T-cell (primary cell): ENCODE data around the gene SESN2. TPM values are rescaled to one million over a fixed set of nuclear protein-coding genes. Genes with fewer than 3 reads are reported as not detected.

Experiments used
- ATAC-seq, 4 experiments: fragments of 200-7000 bp in 3 of 4; fragments of 150-1000 bp in 1 of 4; cut with Tn5 transposase; replicated peaks in 1 of 4; 1 replicate in 3 of 4; 2 replicates in 1 of 4; pipeline ENCODE4 v1.10.0; 2021; ENCODE audit warnings: moderate library complexity in 3 of 4, mild to moderate bottlenecking in 2 of 4, moderate number of reproducible peaks in 1 of 4
- CTCF ChIA-PET, 2 donors: fragments of 300-600 bp; sonication (Branson Sonifier 250); formaldehyde crosslinking; loops; one replicate each; lab custom pipeline; 2022; ENCODE audit warnings: antibody characterized with exemption in 2 of 2; lab: Charles Lee
- POLR2A ChIA-PET, 2 donors: fragments of 300-600 bp; sonication (Branson Sonifier 250); formaldehyde crosslinking; loops; one replicate each; lab custom pipeline; 2022; ENCODE audit warnings: antibody characterized with exemption in 2 of 2; lab: Charles Lee
- DNase-seq, 35 experiments: peaks; one replicate each; pipeline versions ENCODE4 v3.0.0 to v3.0.0-alpha.2; 2013 to 2023
- H3K27ac ChIP-seq: one replicate; pipeline ENCODE4 v1.5.1; 2013; ENCODE audit warnings: low read length
- H3K27me3 ChIP-seq, 2 experiments: replicated peaks in 1 of 2; 1 replicate in 1 of 2; 2 replicates in 1 of 2; pipeline versions ENCODE4 v1.6.1 to v1.7.0; 2013; ENCODE audit warnings: low read length in 1 of 2, mixed read lengths in 1 of 2; ENCODE audit not compliant: control insufficient read depth in 2 of 2, insufficient read depth in 2 of 2; ENCODE audit errors: extremely low read depth in 1 of 2
- H3K36me3 ChIP-seq, 2 donors: 1 replicate in 1 of 2; 2 replicates in 1 of 2; pipeline versions ENCODE4 v1.6.1 to v1.7.0; 2013; ENCODE audit warnings: low read length in 1 of 2; ENCODE audit not compliant: control insufficient read depth in 2 of 2, insufficient read depth in 1 of 2; ENCODE audit errors: extremely low read depth in 1 of 2
- H3K4me1 ChIP-seq, 2 experiments: 1 replicate in 1 of 2; 2 replicates in 1 of 2; pipeline versions ENCODE4 v1.6.1 to v1.7.0; 2013; ENCODE audit warnings: low read length in 2 of 2, mixed read lengths in 1 of 2; ENCODE audit not compliant: insufficient read depth in 2 of 2, control insufficient read depth in 1 of 2; ENCODE audit errors: extremely low read depth in 1 of 2
- H3K4me3 ChIP-seq, 2 donors: 1 replicate in 1 of 2; 2 replicates in 1 of 2; pipeline versions ENCODE4 v1.5.1 to v1.7.0; 2013; ENCODE audit warnings: mild to moderate bottlenecking in 2 of 2, low read length in 1 of 2, moderate library complexity in 1 of 2; ENCODE audit not compliant: control insufficient read depth in 1 of 2; ENCODE audit errors: extremely low read depth in 1 of 2
- H3K9me3 ChIP-seq: 2 replicates; pipeline ENCODE4 v1.7.0; 2013
- H3K27ac Mint-ChIP-seq, 2 donors: one replicate each; pipeline ENCODE4 v1.8.0; 2020 to 2021; ENCODE audit warnings: mild to moderate bottlenecking in 2 of 2, mixed read lengths in 2 of 2
- H3K27me3 Mint-ChIP-seq, 2 donors: one replicate each; pipeline ENCODE4 v1.8.0; 2021 to 2022; ENCODE audit warnings: mixed read lengths in 2 of 2
- H3K36me3 Mint-ChIP-seq: one replicate; pipeline ENCODE4 v1.8.0; 2021; ENCODE audit warnings: mixed read lengths
- H3K4me1 Mint-ChIP-seq, 3 donors: one replicate each; pipeline ENCODE4 v1.8.0; 2020 to 2022; ENCODE audit warnings: mixed read lengths in 3 of 3, mild to moderate bottlenecking in 1 of 3
- H3K4me3 Mint-ChIP-seq, 3 donors: one replicate each; pipeline ENCODE4 v1.8.0; 2020 to 2022; ENCODE audit warnings: mild to moderate bottlenecking in 3 of 3, mixed read lengths in 3 of 3, moderate library complexity in 3 of 3
- H3K9me3 Mint-ChIP-seq, 3 donors: one replicate each; pipeline ENCODE4 v1.8.0; 2020 to 2022; ENCODE audit warnings: mixed read lengths in 3 of 3
- WGBS: methylation state at CpG from one replicate; pipeline ENCODE4 v1.1.5; 2013; ENCODE audit warnings: missing lambda C conversion rate; ENCODE audit not compliant: insufficient coverage; 5-methylcytosine and 5-hydroxymethylcytosine counted together
- total RNA-seq, 35 experiments: library from RNA in 6 of 35; stranded (reverse) in 6 of 35; fragments of 120-200 nt in 1 of 35; gene quantifications; one replicate each; pipeline versions ENCODE4 v1.2.1 to v1.2.4 and lab custom pipeline; 2013 to 2026

SESN2 gene
- total RNA-seq, 5 donors from 2014 or later (not counting 1 experiment from before 2014, with no cell fraction given) = 7.1 to 11.9 (median 8.6) TPM

DNA sequence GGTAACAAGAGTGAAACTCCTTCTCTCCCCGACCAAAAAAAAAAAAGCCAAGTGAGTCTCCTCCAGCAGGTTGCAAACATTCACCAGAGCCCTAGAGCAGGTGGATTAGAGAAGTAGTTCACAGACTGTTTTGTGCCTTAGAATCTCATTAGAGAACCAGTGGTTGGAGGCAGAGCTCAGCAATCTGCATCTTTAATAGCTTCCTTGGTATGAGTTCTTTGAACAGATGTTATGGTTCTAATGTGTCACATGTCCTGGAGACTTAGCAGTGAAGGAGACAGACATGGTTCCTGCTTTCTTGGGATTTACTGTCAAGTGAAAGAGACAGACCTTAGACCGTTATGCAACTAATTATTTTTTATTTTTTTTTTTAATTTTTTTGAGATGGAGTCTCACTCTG is 26.8 kb downstream of the SESN2 start:
- ATAC-seq = no peak
- WGBS = no CpG with 5 or more reads among the region's 2 CpGs
- Histone ChIP-seq H3K4me3 (no peak overlapping the region), H3K27ac (no peak overlapping the region), H3K9me3 (no peaks in the 10 kb centered on the region), H3K36me3 (peaks cover 10 to 15% of the 10 kb centered on the region in 2 donors), H3K27me3 (peaks cover 0 to 2% of the 10 kb centered on the region in 2 experiments), H3K4me1 (peaks cover 0 to under 1% of the 10 kb centered on the region in 2 experiments)
- H3K9me3 Mint-ChIP-seq = no peaks in the 10 kb centered on the region
- ChIA-PET CTCF (interaction anchor here in 1 of 2 donors (0.7 kb wide), 1 partner anchor 38 kb away, joined by 5 read pairs; no protein-coding TSS in a partner anchor), POLR2A (interaction anchor here in 1 of 2 donors (0.6 kb wide), 1 partner anchor 16 kb away, joined by 4 read pairs; no protein-coding TSS in a partner anchor)
- H3K27me3 Mint-ChIP-seq = no peaks in the 10 kb centered on the region
- peaks cover 0 to 7% (median 4%) of the 10 kb centered on the region in 3 donors for H3K4me1 Mint-ChIP-seq
- H3K27ac Mint-ChIP-seq = no peak overlapping the region
- no peak for DNase-seq
- peaks cover 4% of the 10 kb centered on the region for H3K36me3 Mint-ChIP-seq
- H3K4me3 Mint-ChIP-seq = no peak overlapping the region

DNA sequence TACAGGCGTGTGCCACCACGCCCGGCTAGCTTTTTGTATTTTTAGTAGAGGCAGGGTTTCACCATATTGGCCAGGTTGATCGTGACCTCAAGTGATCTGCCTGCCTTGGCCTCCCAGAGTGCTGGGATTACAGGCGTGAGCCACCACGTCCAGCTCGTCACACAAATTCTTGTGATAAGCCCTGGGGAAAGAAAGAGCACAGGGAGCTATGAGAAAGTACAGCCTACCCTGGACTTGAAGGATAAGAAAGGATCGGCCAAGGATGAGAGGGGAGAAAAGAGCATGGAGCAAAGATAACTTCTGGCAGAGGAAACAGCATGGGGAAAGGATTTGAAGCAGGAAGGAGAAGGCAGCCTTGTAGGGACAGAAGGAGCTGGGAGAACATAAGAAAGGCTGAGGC is 29.2 kb downstream of the SESN2 start:
- POLR2A ChIA-PET = no interaction called here
- Histone ChIP-seq H3K4me1 (no peaks in the 10 kb centered on the region), H3K4me3 (no peak overlapping the region), H3K9me3 (no peaks in the 10 kb centered on the region), H3K36me3 (no peaks in the 10 kb centered on the region), H3K27me3 (peaks cover 0 to 2% of the 10 kb centered on the region in 2 experiments), H3K27ac (no peak overlapping the region)
- no peak for DNase-seq
- H3K4me1 Mint-ChIP-seq = no peaks in the 10 kb centered on the region
- no peaks in the 10 kb centered on the region for H3K27me3 Mint-ChIP-seq
- H3K27ac Mint-ChIP-seq = no peak overlapping the region
- 93% methylated on average over 5 of the region's 8 CpGs for WGBS
- H3K9me3 Mint-ChIP-seq = no peaks in the 10 kb centered on the region
- ATAC-seq = no peak
- no peaks in the 10 kb centered on the region for H3K36me3 Mint-ChIP-seq
- CTCF ChIA-PET = no interaction called here
- no peak overlapping the region for H3K4me3 Mint-ChIP-seq

DNA sequence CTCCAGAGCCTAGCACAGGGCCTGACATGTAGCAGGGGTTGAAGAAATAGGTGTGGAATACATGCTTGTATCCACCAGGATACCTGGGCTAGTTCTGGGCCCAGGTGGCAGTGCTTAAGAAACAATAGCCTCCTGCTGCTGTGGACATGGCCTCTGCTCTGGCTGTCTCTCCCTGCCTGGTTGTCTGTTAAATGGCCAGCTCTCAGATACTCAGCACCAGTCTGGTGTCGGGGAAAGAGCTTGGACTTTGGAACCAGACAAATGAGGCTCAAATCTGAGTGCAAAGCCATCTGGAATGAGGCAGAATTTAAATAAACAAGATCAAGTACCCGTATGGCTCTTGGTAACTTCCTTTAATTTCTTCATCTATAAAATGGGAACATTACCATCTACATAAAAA is 31.5 kb downstream of the SESN2 start:
- peaks cover 0 to 3% of the 10 kb centered on the region in 2 experiments for H3K27me3 ChIP-seq
- H3K4me1 ChIP-seq = no peaks in the 10 kb centered on the region
- WGBS = no CpG with 5 or more reads among the region's 2 CpGs
- no peaks in the 10 kb centered on the region for H3K36me3 ChIP-seq
- H3K4me3 ChIP-seq = no peak overlapping the region
- Mint-ChIP-seq H3K4me3 (no peak overlapping the region), H3K36me3 (no peaks in the 10 kb centered on the region), H3K27ac (no peak overlapping the region), H3K9me3 (no peaks in the 10 kb centered on the region), H3K4me1 (no peaks in the 10 kb centered on the region), H3K27me3 (peaks cover 0 to under 1% of the 10 kb centered on the region in 2 donors)
- H3K27ac ChIP-seq = no peak overlapping the region
- ChIA-PET CTCF (interaction anchor here in 1 of 2 donors (0.7 kb wide), 1 partner anchor 586 kb away, joined by 6 read pairs; no protein-coding TSS in a partner anchor), POLR2A (interaction anchor here in 1 of 2 donors (0.7 kb wide), 1 partner anchor 219 kb away, joined by 9 read pairs; no protein-coding TSS in a partner anchor)
- no peak for DNase-seq
- ATAC-seq = no peak
- no peaks in the 10 kb centered on the region for H3K9me3 ChIP-seq

DNA sequence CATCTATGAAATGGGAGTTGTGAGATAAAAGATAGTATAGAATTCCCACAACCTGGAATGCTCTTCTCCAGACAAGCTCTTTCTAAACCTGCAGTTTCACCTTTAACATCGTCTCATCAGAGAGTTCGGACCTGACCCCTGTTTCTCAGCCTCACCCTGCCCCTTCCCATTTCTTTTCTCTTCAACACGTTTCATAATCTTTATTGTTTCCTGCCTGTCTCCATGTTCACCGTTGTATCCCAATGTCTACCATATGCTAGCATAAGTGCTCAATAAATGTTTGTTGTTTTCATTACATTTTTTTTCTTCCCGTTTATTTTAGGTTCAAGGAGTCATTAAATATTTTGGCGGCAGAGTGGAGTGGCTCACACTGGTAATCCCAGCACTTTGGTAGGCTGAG is 32.4 kb downstream of the SESN2 start:
- H3K27me3 Mint-ChIP-seq = peaks cover 0 to 3% of the 10 kb centered on the region in 2 donors
- no peaks in the 10 kb centered on the region for H3K4me1 Mint-ChIP-seq
- no peaks in the 10 kb centered on the region for H3K36me3 Mint-ChIP-seq
- ATAC-seq (no peak), DNase-seq (no peak)
- Histone ChIP-seq H3K4me3 (no peak overlapping the region), H3K4me1 (no peaks in the 10 kb centered on the region), H3K27ac (no peak overlapping the region), H3K36me3 (no peaks in the 10 kb centered on the region), H3K9me3 (no peaks in the 10 kb centered on the region), H3K27me3 (peaks cover 0 to 6% of the 10 kb centered on the region in 2 experiments)
- no peak overlapping the region for H3K4me3 Mint-ChIP-seq
- no peak overlapping the region for H3K27ac Mint-ChIP-seq
- no peaks in the 10 kb centered on the region for H3K9me3 Mint-ChIP-seq
- POLR2A ChIA-PET = no interaction called here
- WGBS = 81% methylated on average over 3 of the region's 6 CpGs
- CTCF ChIA-PET = interaction anchor here in 1 of 2 donors (0.6 kb wide), 1 partner anchor 181 kb away, joined by 3 read pairs; no protein-coding TSS in a partner anchor

DNA sequence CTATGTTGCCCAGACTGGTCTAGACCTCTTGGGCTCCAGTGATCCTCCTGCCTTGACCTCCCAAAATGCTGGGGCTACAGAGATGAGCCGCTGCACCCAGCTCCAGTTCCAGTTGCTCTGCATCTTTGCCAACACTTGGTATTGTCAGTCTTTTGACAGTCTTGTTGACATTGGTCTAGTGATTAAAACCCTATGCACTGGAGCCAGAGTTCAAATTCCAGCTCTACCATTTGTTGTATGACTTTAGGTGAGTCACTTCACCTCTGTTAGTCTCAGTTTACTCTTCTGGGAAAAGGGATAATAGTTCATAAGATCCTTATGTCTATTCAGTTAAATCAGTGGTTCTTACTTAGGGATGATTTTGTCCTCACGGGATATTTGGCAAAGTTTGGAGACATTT is 36.6 kb downstream of the SESN2 start:
- ATAC-seq (no peak), DNase-seq (no peak)
- H3K36me3 Mint-ChIP-seq = no peaks in the 10 kb centered on the region
- H3K36me3 ChIP-seq = no peaks in the 10 kb centered on the region
- no peaks in the 10 kb centered on the region for H3K9me3 ChIP-seq
- H3K27ac Mint-ChIP-seq = no peak overlapping the region
- no peak overlapping the region for H3K27ac ChIP-seq
- no peaks in the 10 kb centered on the region for H3K4me1 Mint-ChIP-seq
- H3K4me3 Mint-ChIP-seq = no peak overlapping the region
- H3K27me3 ChIP-seq = peaks cover 0 to 6% of the 10 kb centered on the region in 2 experiments
- no peak overlapping the region for H3K4me3 ChIP-seq
- POLR2A ChIA-PET = no interaction called here
- peaks cover 0 to 3% of the 10 kb centered on the region in 2 donors for H3K27me3 Mint-ChIP-seq
- WGBS = 100% methylated on average over 1 of the region's 2 CpGs
- no peaks in the 10 kb centered on the region for H3K9me3 Mint-ChIP-seq
- H3K4me1 ChIP-seq = no peaks in the 10 kb centered on the region
- CTCF ChIA-PET = interaction anchor here in 1 of 2 donors (1.2 kb wide), 1 partner anchor 47 kb away, joined by 3 read pairs; no protein-coding TSS in a partner anchor

DNA sequence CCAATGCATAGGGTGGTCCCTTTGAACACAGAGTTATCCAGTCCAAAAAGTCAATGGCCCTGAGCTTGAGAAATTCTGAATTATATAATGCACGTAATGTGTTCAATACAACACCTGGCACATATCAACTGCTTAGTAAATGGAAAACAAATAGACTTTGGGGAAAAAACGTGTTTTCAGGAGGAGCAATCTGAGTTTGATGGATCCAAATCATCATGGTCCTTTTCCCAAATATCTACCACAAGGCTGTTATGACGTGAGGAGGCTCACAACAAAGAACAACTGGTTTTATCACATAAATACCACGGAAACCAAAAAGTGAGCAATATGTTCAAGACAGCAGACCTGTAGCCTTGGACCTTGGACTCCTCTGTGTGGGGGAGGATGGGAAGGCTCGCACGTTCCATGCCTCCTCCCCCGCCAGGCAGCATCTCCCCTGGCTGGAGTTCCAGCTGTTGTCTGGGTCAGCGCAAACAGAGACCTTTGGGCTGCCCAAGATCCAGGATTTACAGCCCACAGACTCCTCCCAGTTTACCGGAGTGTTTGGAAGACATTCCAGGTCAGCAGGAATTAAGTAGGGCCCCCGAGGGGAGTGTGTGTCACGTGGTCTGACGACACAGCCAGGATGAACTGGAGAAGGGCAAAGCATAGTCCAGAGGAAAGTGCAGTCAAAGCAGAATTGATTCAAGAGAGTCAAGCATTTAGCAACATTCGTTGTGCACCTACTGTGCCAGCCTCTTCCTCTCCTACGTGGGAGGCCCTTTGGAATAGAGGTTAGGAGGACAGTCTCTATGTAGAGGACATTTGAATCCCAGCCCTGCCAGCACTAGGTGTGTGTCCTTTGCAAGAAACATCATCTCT is 37.3 kb downstream of the SESN2 start:
- 53% methylated on average over 2 of the region's 14 CpGs for WGBS
- H3K36me3 ChIP-seq = no peaks in the 10 kb centered on the region
- Mint-ChIP-seq H3K27ac (no peak overlapping the region), H3K9me3 (no peaks in the 10 kb centered on the region), H3K4me1 (no peaks in the 10 kb centered on the region), H3K27me3 (peaks cover 0 to 3% of the 10 kb centered on the region in 2 donors), H3K36me3 (no peaks in the 10 kb centered on the region), H3K4me3 (no peak overlapping the region)
- no peak for DNase-seq
- H3K27me3 ChIP-seq = peaks cover 0 to 6% of the 10 kb centered on the region in 2 experiments
- no peaks in the 10 kb centered on the region for H3K9me3 ChIP-seq
- no peak for ATAC-seq
- H3K27ac ChIP-seq = no peak overlapping the region
- no peaks in the 10 kb centered on the region for H3K4me1 ChIP-seq
- ChIA-PET CTCF (no interaction called here), POLR2A (interaction anchor here in 1 of 2 donors (0.6 kb wide), 1 partner anchor 124 kb away, joined by 5 read pairs; no protein-coding TSS in a partner anchor)
- H3K4me3 ChIP-seq = no peak overlapping the region
